Keratinocyte (primary cell): Measurements from ENCODE around the gene CIT. TPM values are rescaled to one million over a fixed set of nuclear protein-coding genes. Genes with fewer than 3 reads are reported as not detected.

Experiments
- DNase-seq: peaks from one replicate; pipeline ENCODE4 v3.0.0-alpha.2; 2011; ENCODE audit warnings: low read depth, missing footprints, low spot score
- FAIRE-seq: peaks from 2 replicates; lab custom pipeline; 2011; peaks lifted over from hg19 to GRCh38; lab: Jason Lieb, UNC
- H2AFZ ChIP-seq: 2 replicates; pipeline ENCODE4 v1.6.0; 2012; ENCODE audit warnings: low read length, control low read depth, inconsistent platforms; ENCODE audit not compliant: control insufficient read depth
- H3K27ac ChIP-seq: 2 replicates; pipeline ENCODE4 v1.5.1; 2011; ENCODE audit warnings: low read length; ENCODE audit not compliant: control insufficient read depth, insufficient read depth
- H3K27me3 ChIP-seq: 3 replicates; pipeline ENCODE4 v1.6.0; 2011; ENCODE audit warnings: low read length; ENCODE audit not compliant: control insufficient read depth, insufficient read depth; ENCODE audit errors: extremely low read depth
- H3K36me3 ChIP-seq, 2 experiments: 2 replicates in 1 of 2; 3 replicates in 1 of 2; pipeline ENCODE4 v1.5.1; 2011; ENCODE audit warnings: low read length in 2 of 2, mild to moderate bottlenecking in 1 of 2; ENCODE audit not compliant: control insufficient read depth in 2 of 2, insufficient read depth in 2 of 2; ENCODE audit errors: extremely low read depth in 1 of 2
- H3K4me1 ChIP-seq: 3 replicates; pipeline ENCODE4 v1.5.1; 2011; ENCODE audit warnings: low read length; ENCODE audit not compliant: control insufficient read depth, insufficient read depth; ENCODE audit errors: extremely low read depth
- H3K4me2 ChIP-seq: 3 replicates; pipeline ENCODE4 v1.6.0; 2011; ENCODE audit warnings: low read depth, low read length; ENCODE audit not compliant: control insufficient read depth, insufficient read depth; ENCODE audit errors: extremely low read depth
- H3K4me3 ChIP-seq, 3 experiments: fragments of 200-600 bp in 1 of 3; sonication (generic) in 1 of 3; 2 replicates in 2 of 3; 3 replicates in 1 of 3; pipeline ENCODE4 v1.5.1; 2011 to 2016; ENCODE audit warnings: low read length in 3 of 3, mild to moderate bottlenecking in 3 of 3, control low read depth in 2 of 3, inconsistent platforms in 1 of 3, low read depth in 1 of 3, mixed read lengths in 1 of 3, mixed run types in 1 of 3, moderate library complexity in 1 of 3; ENCODE audit not compliant: control insufficient read depth in 2 of 3, insufficient read depth in 2 of 3; ENCODE audit errors: extremely low read depth in 1 of 3
- H3K79me2 ChIP-seq: 2 replicates; pipeline ENCODE4 v1.6.0; 2012; ENCODE audit warnings: low read length; ENCODE audit not compliant: control insufficient read depth, insufficient read depth
- H3K9ac ChIP-seq: 3 replicates; pipeline ENCODE4 v1.6.0; 2011; ENCODE audit warnings: low read length; ENCODE audit not compliant: control insufficient read depth, insufficient read depth; ENCODE audit errors: extremely low read depth
- H3K9me1 ChIP-seq: 3 replicates; pipeline ENCODE4 v1.6.0; 2011; ENCODE audit warnings: low read length; ENCODE audit not compliant: control insufficient read depth, insufficient read depth; ENCODE audit errors: extremely low read depth
- H3K9me3 ChIP-seq: 2 replicates; pipeline ENCODE4 v1.5.1; 2012; ENCODE audit warnings: low read depth, low read length; ENCODE audit not compliant: control insufficient read depth
- H4K20me1 ChIP-seq: 3 replicates; pipeline ENCODE4 v1.6.0; 2011; ENCODE audit warnings: low read length; ENCODE audit not compliant: control insufficient read depth, insufficient read depth; ENCODE audit errors: extremely low read depth
- EZH2 ChIP-seq: IDR thresholded peaks from one replicate; pipeline ENCODE4 v1.6.1; 2012; ENCODE audit warnings: inconsistent platforms, mild to moderate bottlenecking, low read length, moderate library complexity
- dilution Hi-C: fragments of 300-500 bp; cut with MboI; formaldehyde crosslinking; loops from one replicate; pipeline ENCODE4 v1.7.0; 2020; ENCODE audit warnings: low sequenced_read_pairs; ENCODE audit not compliant: extremely low pct_ligation_motif_present
- polyA plus RNA-seq, 5 experiments: library from polyadenylated mRNA; depleted of rRNA in 3 of 5; stranded (reverse) in 3 of 5; stranded (forward) in 1 of 5; unstranded in 1 of 5; fragments of >200 nt; gene quantifications; 1 replicate in 1 of 5; 2 replicates in 3 of 5; 3 replicates in 1 of 5; pipeline versions ENCODE4 v1.2.1 to v1.2.3, GENCODE V29; 2011 to 2012; ENCODE audit warnings: missing spikeins in 2 of 5, low read depth in 1 of 5, low replicate concordance in 1 of 5
- TF ChIP-seq, protein P1 (sequence below), 3 experiments: IDR thresholded peaks in 1 of 3; conservative IDR thresholded peaks in 1 of 3; optimal IDR thresholded peaks in 1 of 3; 2 replicates in 2 of 3; 3 replicates in 1 of 3; pipeline versions ENCODE3 to v1.5.1; 2011; ENCODE audit warnings: low read length in 3 of 3, mild to moderate bottlenecking in 3 of 3, moderate library complexity in 2 of 3, control low read depth in 1 of 3, inconsistent platforms in 1 of 3; ENCODE audit not compliant: insufficient read depth in 2 of 3; ENCODE audit errors: extremely low read depth in 1 of 3

Gene CIT
- polyA plus RNA-seq, 1 donor (not counting 4 experiments of a cell fraction or from before 2014, with no cell fraction given): 6.2 TPM

DNA sequence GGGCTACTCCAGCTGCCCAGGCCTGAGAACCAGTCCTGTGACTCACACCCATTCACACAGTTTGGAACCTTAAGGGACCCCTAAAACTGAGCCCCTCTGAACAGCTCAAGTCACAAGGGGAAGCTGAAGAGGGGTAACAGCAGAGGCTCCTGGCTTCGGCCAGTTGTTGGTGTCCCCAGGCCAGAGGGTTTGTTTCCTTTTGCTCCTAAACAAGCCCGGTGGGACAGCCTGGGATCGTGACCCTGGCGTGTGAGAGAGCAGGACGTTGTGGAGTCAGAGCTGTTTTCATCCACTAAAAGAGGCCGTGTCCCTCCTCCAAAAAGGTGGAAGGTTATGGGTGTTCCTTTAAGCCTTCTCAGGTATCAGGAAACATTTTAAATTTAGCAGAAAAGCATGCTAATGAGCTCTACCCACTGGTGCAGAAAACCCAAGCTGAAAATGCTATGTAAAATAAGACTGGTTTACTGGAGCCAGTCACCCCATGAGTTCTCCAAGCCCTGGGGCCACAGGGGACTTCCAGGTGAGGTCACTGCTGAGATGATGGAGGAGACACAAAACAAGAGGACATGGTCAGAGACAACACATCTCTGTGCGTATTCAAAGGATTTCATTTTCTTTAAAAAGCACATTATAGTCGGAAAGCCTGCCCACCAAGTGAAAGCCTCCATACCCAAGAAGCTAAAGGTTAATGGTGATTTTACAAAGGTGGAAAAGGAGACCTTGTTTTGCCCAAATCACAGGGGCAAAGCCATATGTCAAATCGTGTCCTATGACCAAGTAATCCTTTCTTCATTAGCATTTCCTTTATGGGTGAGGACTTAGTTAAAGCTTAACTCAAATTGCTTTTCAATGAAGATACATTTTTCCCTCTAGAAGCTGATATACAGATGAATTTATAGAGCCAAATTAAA, 195.1 kb downstream of the CIT start:
- DNase-seq (no peak), FAIRE-seq (no peak)
- Histone ChIP-seq H3K4me1 (no peaks in the 10 kb centered on the region), H3K79me2 (no peaks in the 10 kb centered on the region), H3K36me3 (peaks cover 32 to 33% of the 10 kb centered on the region in 2 experiments), H2AFZ (no peak overlapping the region), H4K20me1 (no peaks in the 10 kb centered on the region), H3K4me3 (no peak overlapping the region), H3K9ac (no peak overlapping the region), H3K27ac (no peak overlapping the region), H3K4me2 (no peak overlapping the region), H3K9me3 (no peaks in the 10 kb centered on the region), H3K9me1 (no peaks in the 10 kb centered on the region), H3K27me3 (no peaks in the 10 kb centered on the region)
- dilution Hi-C loops: no loop called here
- no peak for TF ChIP-seq EZH2
- TF ChIP-seq, protein P1, sequence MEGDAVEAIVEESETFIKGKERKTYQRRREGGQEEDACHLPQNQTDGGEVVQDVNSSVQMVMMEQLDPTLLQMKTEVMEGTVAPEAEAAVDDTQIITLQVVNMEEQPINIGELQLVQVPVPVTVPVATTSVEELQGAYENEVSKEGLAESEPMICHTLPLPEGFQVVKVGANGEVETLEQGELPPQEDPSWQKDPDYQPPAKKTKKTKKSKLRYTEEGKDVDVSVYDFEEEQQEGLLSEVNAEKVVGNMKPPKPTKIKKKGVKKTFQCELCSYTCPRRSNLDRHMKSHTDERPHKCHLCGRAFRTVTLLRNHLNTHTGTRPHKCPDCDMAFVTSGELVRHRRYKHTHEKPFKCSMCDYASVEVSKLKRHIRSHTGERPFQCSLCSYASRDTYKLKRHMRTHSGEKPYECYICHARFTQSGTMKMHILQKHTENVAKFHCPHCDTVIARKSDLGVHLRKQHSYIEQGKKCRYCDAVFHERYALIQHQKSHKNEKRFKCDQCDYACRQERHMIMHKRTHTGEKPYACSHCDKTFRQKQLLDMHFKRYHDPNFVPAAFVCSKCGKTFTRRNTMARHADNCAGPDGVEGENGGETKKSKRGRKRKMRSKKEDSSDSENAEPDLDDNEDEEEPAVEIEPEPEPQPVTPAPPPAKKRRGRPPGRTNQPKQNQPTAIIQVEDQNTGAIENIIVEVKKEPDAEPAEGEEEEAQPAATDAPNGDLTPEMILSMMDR (optimal IDR thresholded peaks at IDR 0.05 in 1 of 3, IDR thresholded peaks at IDR 0.05 in 1 of 3, conservative IDR thresholded peaks at IDR 0.05 in 1 of 3; ENCODE audit: extremely low read depth in 1 of 3, insufficient read depth in 2 of 3, low read length in 3 of 3): no peak

DNA sequence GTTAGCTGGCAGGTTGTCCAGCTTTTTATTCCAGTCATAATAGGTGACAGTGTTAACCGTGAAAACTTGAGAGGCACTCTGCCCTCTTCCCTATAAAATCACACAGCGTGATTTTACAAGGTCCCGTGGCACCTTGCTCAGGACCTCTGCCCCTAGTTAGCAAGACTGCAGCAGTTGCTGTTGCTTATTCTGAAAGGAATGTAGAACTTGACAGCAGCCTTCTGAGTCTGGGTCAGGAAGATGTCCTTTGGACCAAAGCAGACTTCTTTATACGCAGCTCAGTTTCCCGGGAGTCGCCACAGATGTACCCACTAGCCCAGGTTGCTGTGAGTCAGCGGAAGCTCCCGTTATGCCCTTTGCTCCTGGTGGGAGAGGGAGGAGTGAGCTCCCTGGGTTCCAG, 196.0 kb downstream of the CIT start:
- Histone ChIP-seq H3K27me3 (no peaks in the 10 kb centered on the region), H3K9me1 (no peaks in the 10 kb centered on the region), H3K4me3 (no peak overlapping the region), H3K79me2 (no peaks in the 10 kb centered on the region), H3K27ac (no peak overlapping the region), H2AFZ (no peak overlapping the region), H3K4me2 (no peak overlapping the region), H3K4me1 (no peaks in the 10 kb centered on the region), H4K20me1 (no peaks in the 10 kb centered on the region), H3K9ac (no peak overlapping the region), H3K36me3 (peaks cover 32 to 36% of the 10 kb centered on the region in 2 experiments), H3K9me3 (no peaks in the 10 kb centered on the region)
- FAIRE-seq (no peak), DNase-seq (no peak)
- dilution Hi-C loops: no loop called here
- no peak for TF ChIP-seq EZH2
- TF ChIP-seq, protein P1 (optimal IDR thresholded peaks at IDR 0.05 in 1 of 3, IDR thresholded peaks at IDR 0.05 in 1 of 3, conservative IDR thresholded peaks at IDR 0.05 in 1 of 3; ENCODE audit: extremely low read depth in 1 of 3, insufficient read depth in 2 of 3, low read length in 3 of 3): no peak
